ENCODE results near the gene PLXNB3. TPM values are rescaled to one million over a fixed set of nuclear protein-coding genes. Genes with fewer than 3 reads are reported as not detected.

PLXNB3 gene
- total RNA-seq, 2 experiments from 2014 or later = not detected

- Histone ChIP-seq H3K9me2 (ENCODE audit: insufficient read depth, low read length) (no peaks in the 10 kb centered on the region), H3K4me3 (ENCODE audit: low read depth, low read length, poor library complexity, severe bottlenecking) (no peak overlapping the region), H4K20me1 (ENCODE audit: insufficient read depth, low read length) (no peaks in the 10 kb centered on the region), H3K36me3 (ENCODE audit: insufficient read depth, low read length) (no peaks in the 10 kb centered on the region), H3K79me2 (ENCODE audit: insufficient read depth, low read depth, low read length) (no peaks in the 10 kb centered on the region), H3K4me2 (ENCODE audit: low read length) (no peak overlapping the region), H3K27ac (ENCODE audit: low read depth, low read length, poor library complexity, severe bottlenecking) (no peak overlapping the region), H3K4me1 (ENCODE audit: insufficient read depth, low read length, poor library complexity, severe bottlenecking) (peaks cover 5% of the 10 kb centered on the region), H2AFZ (ENCODE audit: low read length) (no peak overlapping the region), H3K9me3 (ENCODE audit: low read length) (no peaks in the 10 kb centered on the region)
- intact Hi-C loops (cut with micrococcal nuclease; ENCODE audit: unreplicated experiment) = no loop called here
- BruUV-seq (replicated peaks) = no TSS peak
- CTCF ChIA-PET (ENCODE audit: unreplicated experiment) = no interaction called here
- no peak for DNase-seq (ENCODE audit: low spot score)
- POLR2A ChIA-PET = no interaction called here
- no peak for TF ChIP-seq CTCF (conservative IDR thresholded peaks at IDR 0.05; ENCODE audit: low read length)
- no peak for TF ChIP-seq EZH2phosphoT487 (IDR thresholded peaks at IDR 0.05; ENCODE audit: borderline replicate concordance, low read depth, low read length)
Observed at GRCh38 chrX:153770601-153771414, 6.8 kb downstream of the PLXNB3 start.

- POLR2A ChIA-PET = no interaction called here
- TF ChIP-seq EZH2phosphoT487 (IDR thresholded peaks at IDR 0.05; ENCODE audit: borderline replicate concordance, low read depth, low read length) = no peak
- TF ChIP-seq CTCF (conservative IDR thresholded peaks at IDR 0.05; ENCODE audit: low read length) = no peak
- no peaks in the 10 kb centered on the region for H3K36me3 ChIP-seq (ENCODE audit: insufficient read depth, low read length)
- no peaks in the 10 kb centered on the region for H3K79me2 ChIP-seq (ENCODE audit: insufficient read depth, low read depth, low read length)
- no peak for DNase-seq (ENCODE audit: low spot score)
- no peak overlapping the region for H2AFZ ChIP-seq (ENCODE audit: low read length)
- H3K9me3 ChIP-seq (ENCODE audit: low read length) = no peaks in the 10 kb centered on the region
- no peaks in the 10 kb centered on the region for H4K20me1 ChIP-seq (ENCODE audit: insufficient read depth, low read length)
- CTCF ChIA-PET (ENCODE audit: unreplicated experiment) = interaction anchor here (0.6 kb wide), 1 partner anchor 32 kb away, joined by 4 read pairs; no protein-coding TSS in a partner anchor
- H3K9me2 ChIP-seq (ENCODE audit: insufficient read depth, low read length) = no peaks in the 10 kb centered on the region
- H3K4me2 ChIP-seq (ENCODE audit: low read length) = no peak overlapping the region
- no peak overlapping the region for H3K27ac ChIP-seq (ENCODE audit: low read depth, low read length, poor library complexity, severe bottlenecking)
- intact Hi-C loops (cut with micrococcal nuclease; ENCODE audit: unreplicated experiment) = no loop called here
- H3K4me1 ChIP-seq (ENCODE audit: insufficient read depth, low read length, poor library complexity, severe bottlenecking) = no peaks in the 10 kb centered on the region
- H3K4me3 ChIP-seq (ENCODE audit: low read depth, low read length, poor library complexity, severe bottlenecking) = no peak overlapping the region
- no TSS peak for BruUV-seq (replicated peaks)
Observed at GRCh38 chrX:153771415-153772315, 7.6 kb downstream of the PLXNB3 start.

Measured in OCI-LY7 (cell line).